Omental fat pad (tissue), 4 donors: ENCODE results near the gene DIPK1C. TPM values are rescaled to one million over a fixed set of nuclear protein-coding genes. Genes with fewer than 3 reads are reported as not detected.

Experiments used
- ATAC-seq: fragments of 150-250 bp; one replicate; pipeline ENCODE4 v1.9.1; 2016; ENCODE audit warnings: mild to moderate bottlenecking, moderate library complexity; ENCODE audit not compliant: low FRiP score
- DNase-seq: peaks from one replicate; pipeline ENCODE4 v3.0.0-alpha.2; 2019; ENCODE audit warnings: low spot score
- total RNA-seq, 4 donors: library from RNA; depleted of rRNA; stranded (reverse); fragments of >200 nt; gene quantifications; one replicate each; pipeline ENCODE4 v1.1.0, GENCODE V29; 2016
- TF ChIP-seq, protein P1 (sequence below), 3 donors: fragments of 450-650 bp; IDR thresholded peaks; one replicate each; pipeline ENCODE4 v1.5.1; 2016 to 2017; ENCODE audit warnings: antibody characterized with exemption in 3 of 3, mild to moderate bottlenecking in 3 of 3, moderate library complexity in 2 of 3

The DIPK1C gene
- total RNA-seq, 4 donors from 2014 or later, result 0.28 TPM; not detected in 3

DNA sequence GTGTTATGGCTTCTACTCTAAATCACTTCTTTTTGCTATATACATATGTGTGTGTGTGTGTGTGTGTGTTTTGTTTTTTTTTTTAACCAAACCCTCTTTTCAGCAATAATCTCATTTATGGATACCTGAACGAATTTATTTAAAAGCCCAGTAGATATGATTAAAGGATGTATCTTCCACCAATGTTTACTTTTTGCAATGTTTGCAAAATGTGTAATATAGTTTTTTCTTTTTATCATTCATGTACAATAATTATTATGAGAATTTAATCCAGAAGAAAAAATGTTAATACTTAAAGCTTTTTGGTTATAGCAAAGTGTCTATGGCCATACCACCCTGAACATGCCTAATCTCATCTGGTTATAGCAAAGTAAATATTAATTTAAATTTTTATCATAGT is 37.4 kb upstream of the DIPK1C start:
- TF ChIP-seq, protein P1, sequence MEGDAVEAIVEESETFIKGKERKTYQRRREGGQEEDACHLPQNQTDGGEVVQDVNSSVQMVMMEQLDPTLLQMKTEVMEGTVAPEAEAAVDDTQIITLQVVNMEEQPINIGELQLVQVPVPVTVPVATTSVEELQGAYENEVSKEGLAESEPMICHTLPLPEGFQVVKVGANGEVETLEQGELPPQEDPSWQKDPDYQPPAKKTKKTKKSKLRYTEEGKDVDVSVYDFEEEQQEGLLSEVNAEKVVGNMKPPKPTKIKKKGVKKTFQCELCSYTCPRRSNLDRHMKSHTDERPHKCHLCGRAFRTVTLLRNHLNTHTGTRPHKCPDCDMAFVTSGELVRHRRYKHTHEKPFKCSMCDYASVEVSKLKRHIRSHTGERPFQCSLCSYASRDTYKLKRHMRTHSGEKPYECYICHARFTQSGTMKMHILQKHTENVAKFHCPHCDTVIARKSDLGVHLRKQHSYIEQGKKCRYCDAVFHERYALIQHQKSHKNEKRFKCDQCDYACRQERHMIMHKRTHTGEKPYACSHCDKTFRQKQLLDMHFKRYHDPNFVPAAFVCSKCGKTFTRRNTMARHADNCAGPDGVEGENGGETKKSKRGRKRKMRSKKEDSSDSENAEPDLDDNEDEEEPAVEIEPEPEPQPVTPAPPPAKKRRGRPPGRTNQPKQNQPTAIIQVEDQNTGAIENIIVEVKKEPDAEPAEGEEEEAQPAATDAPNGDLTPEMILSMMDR (IDR thresholded peaks at IDR 0.05), result no peak
- DNase-seq, result no peak
- ATAC-seq, result no peak

DNA sequence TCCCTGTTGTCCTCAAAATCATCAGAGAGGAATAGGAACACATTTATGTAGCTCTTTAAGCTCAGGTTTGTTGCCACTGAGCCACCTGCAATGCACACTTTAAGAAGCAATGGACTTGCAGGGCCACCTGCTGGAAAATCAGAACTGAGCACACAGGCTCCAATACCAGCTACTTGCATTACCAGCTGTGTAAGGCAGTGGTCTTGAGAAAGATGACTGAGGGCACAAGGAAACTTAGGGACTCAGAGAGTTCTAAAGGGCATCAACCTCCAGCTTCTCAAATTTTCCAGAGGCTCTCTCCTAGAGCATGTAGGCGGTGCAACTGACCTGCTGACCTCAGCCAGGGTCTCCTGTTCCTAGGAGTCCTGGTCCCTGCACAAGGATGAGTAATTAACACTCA is 36.6 kb upstream of the DIPK1C start:
- TF ChIP-seq, protein P1 (IDR thresholded peaks at IDR 0.05), result no peak
- ATAC-seq (no peak), DNase-seq (no peak)

- TF ChIP-seq, protein P1 (IDR thresholded peaks at IDR 0.05), result no peak
- ATAC-seq (no peak), DNase-seq (no peak)
Measured at GRCh38 chr18:74492259-74492658, 35.2 kb upstream of the DIPK1C start.

DNA sequence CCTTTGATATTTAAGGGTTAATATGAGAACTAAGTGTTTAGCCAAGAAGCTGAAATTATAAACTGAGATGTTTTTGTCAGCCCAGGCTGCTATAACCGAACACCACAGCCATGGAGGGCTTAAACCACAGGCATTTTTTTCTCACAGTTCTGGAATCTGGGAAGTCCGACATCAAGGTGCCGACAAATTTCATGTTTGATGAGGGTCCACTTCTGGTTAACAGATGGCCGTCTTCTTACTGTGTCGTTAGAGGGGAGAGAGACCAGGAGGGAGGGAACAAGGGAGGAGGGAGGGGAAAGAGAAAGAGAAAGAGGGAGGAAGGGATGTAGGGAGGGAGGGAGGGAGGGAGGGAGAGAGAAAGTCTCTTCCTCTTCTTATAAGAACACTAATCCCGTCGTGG is 32.6 kb upstream of the DIPK1C start:
- DNase-seq (no peak), ATAC-seq (no peak)
- TF ChIP-seq, protein P1 (IDR thresholded peaks at IDR 0.05), result no peak

- TF ChIP-seq, protein P1 (IDR thresholded peaks at IDR 0.05), result no peak
- no peak for ATAC-seq
- DNase-seq, result no peak
Measured at GRCh38 chr18:74488864-74489263, 31.8 kb upstream of the DIPK1C start.

DNA sequence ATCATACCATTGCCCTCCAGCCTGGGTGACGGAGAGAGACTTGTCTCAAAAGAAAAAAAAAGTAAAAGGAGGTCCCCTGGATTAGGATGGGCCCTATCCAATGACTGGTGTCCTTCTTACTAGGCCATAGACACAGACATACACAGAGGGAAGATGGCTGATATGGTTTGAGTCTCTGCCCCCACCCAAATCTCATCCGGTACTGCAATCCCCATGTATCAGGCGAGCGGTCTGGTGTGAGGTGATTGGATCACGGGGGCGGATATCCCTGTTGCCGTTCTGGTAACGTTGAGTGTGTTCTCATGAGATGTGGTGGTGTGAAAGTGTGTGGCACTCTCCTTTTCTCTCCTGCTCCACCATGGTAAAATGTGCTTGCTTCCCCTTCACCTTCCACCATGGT is 31.2 kb upstream of the DIPK1C start:
- no peak for ATAC-seq
- TF ChIP-seq, protein P1 (IDR thresholded peaks at IDR 0.05), result no peak
- DNase-seq, result no peak

DNA sequence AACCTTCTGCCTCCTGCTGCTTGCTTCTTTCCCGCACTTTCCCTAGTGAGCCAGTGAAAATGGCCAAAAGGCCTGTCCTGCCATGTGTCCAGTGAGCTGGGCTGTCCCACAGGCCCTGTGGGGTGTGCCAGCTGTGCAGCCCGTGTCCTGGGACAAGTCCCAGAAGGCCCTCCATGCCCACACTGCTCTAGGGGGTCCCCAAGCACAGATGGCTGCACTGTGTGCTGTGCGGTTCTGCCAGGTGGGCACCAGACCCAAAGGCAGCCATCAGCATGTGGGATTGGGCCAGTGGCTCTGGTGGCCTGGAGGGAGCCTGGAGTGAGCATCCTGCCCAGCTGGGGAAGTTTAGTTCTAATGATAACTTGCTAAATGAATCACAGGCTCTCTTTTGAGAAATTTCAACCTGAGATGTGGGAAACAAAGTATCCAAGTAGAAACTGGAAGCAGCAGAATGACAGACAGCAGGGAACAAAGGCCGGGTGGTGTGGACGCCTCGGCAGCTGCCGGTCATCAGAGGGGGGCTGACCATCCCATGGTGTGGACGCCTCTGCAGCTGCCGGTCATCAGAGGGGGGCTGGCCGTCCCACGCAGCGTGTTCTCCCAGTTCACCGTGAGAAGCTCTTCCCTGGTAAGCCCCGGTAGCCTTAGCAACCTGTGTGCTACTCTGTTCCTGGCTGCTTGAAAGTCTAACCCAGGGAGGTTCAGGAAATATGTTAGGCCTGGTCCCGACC is 29.2 kb upstream of the DIPK1C start:
- ATAC-seq (no peak), DNase-seq (no peak)

More for the DNA sequence above, 29.2 kb upstream of the DIPK1C start:
- TF ChIP-seq, protein P1 (IDR thresholded peaks at IDR 0.05), result no peak
